Thyroid gland (tissue), 4 donors: ENCODE data around the gene NXN. TPM values are rescaled to one million over a fixed set of nuclear protein-coding genes. Genes with fewer than 3 reads are reported as not detected.

Source experiments
- DNase-seq, 2 donors: peaks; one replicate each; pipeline ENCODE4 v3.0.0-alpha.2; 2019
- H3K27ac ChIP-seq, 3 donors: fragments of 200-600 bp; sonication (generic); 1 replicate in 2 of 3; 2 replicates in 1 of 3; pipeline ENCODE4 v1.5.1; 2016 to 2019; ENCODE audit warnings: mild to moderate bottlenecking in 1 of 3, moderate library complexity in 1 of 3
- H3K27me3 ChIP-seq: fragments of 200-600 bp; sonication (generic); one replicate; pipeline ENCODE4 v1.5.1; 2019
- H3K36me3 ChIP-seq, 2 donors: fragments of 200-600 bp; sonication (generic); one replicate each; pipeline ENCODE4 v1.5.1; 2016 to 2019
- H3K4me1 ChIP-seq, 2 donors: fragments of 200-600 bp; sonication (generic); one replicate each; pipeline ENCODE4 v1.5.1; 2017 to 2019
- H3K4me3 ChIP-seq, 3 donors: fragments of 200-600 bp; sonication (generic); replicated peaks in 1 of 3; 1 replicate in 2 of 3; 2 replicates in 1 of 3; pipeline ENCODE4 v1.5.1; 2016; ENCODE audit warnings: mild to moderate bottlenecking in 1 of 3
- H3K9me3 ChIP-seq: fragments of 200-600 bp; sonication (generic); one replicate; pipeline ENCODE4 v1.5.1; 2017
- POLR2A ChIP-seq, 2 donors: fragments of 450-650 bp; IDR thresholded peaks; one replicate each; pipeline ENCODE4 v1.6.1; 2017; ENCODE audit warnings: antibody characterized with exemption in 2 of 2, mild to moderate bottlenecking in 2 of 2, moderate library complexity in 1 of 2
- WGBS, 2 donors: methylation state at CpG; one replicate each; pipeline ENCODE4 v1.1.5; 2017; 5-methylcytosine and 5-hydroxymethylcytosine counted together
- intact Hi-C: fragments of 100-400 bp; cut with DNase I; formaldehyde crosslinking; loops from one replicate; pipeline ENCODE4 v1.15.1; 2023
- total RNA-seq, 4 donors: library from RNA; depleted of rRNA; stranded (reverse); fragments of >200 nt; gene quantifications; one replicate each; pipeline ENCODE4 v1.2.3, GENCODE V29; 2016
- TF ChIP-seq, protein P1 (sequence below), 6 experiments: fragments of 200-600 bp in 3 of 6; fragments of 450-650 bp in 3 of 6; sonication (generic) in 3 of 6; IDR thresholded peaks; one replicate each; pipeline ENCODE4 v1.5.1; 2016 to 2019; ENCODE audit warnings: antibody characterized with exemption in 6 of 6, mild to moderate bottlenecking in 2 of 6, inconsistent platforms in 1 of 6, moderate library complexity in 1 of 6

Gene NXN
- total RNA-seq, 4 donors from 2014 or later: 14.5 to 18.3 (median 17.2) TPM

DNA sequence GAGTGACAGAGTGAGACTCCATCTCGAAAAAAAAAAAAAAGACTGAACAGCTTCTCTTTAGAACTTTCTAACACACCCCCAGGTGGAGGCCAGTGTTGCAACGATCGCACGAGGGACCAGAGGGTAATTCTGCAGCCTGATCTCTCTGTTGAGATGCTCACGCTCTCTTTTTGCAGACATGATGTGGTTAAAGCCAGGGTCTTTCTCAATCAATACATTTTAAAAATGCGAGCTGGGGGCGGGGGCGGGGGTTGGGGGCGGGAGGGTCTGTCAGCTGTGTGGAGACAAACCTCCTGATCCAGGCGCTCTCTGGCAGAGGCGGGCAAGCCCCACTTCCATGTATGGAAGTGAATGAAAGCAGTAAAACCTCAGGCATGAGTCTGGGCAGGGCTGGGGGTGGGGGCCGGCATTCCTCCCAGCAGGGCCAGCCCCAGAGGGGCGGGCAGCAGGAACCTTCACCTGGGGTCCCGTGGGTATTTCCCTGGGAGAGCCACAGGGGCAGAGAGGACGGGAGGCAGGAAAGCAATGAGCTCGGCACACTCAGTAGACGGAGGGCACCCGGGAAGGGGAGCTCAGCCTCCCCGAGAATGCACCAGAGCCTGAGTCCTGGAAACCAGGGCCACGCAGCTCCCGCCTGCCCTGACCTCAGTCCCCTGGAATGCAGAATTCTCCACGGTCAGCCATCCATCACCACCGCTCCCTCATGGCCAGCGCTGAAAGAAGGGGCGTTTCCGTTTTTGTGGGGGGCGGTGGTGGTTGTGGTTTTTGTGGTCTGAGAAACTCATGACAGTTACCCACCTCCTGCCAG is 28.0 kb downstream of the NXN start:
- 22 to 27% methylated on average over 16 to 17 of the region's 27 CpGs for WGBS, 2 donors
- H3K27me3 ChIP-seq: no peaks in the 10 kb centered on the region
- intact Hi-C loops: no loop called here
- no peaks in the 10 kb centered on the region for H3K9me3 ChIP-seq
- no peaks in the 10 kb centered on the region for H3K36me3 ChIP-seq
- peak; percentile 80 to 88 for DNase-seq
- TF ChIP-seq, protein P1, sequence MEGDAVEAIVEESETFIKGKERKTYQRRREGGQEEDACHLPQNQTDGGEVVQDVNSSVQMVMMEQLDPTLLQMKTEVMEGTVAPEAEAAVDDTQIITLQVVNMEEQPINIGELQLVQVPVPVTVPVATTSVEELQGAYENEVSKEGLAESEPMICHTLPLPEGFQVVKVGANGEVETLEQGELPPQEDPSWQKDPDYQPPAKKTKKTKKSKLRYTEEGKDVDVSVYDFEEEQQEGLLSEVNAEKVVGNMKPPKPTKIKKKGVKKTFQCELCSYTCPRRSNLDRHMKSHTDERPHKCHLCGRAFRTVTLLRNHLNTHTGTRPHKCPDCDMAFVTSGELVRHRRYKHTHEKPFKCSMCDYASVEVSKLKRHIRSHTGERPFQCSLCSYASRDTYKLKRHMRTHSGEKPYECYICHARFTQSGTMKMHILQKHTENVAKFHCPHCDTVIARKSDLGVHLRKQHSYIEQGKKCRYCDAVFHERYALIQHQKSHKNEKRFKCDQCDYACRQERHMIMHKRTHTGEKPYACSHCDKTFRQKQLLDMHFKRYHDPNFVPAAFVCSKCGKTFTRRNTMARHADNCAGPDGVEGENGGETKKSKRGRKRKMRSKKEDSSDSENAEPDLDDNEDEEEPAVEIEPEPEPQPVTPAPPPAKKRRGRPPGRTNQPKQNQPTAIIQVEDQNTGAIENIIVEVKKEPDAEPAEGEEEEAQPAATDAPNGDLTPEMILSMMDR (IDR thresholded peaks at IDR 0.05): no peak
- TF ChIP-seq POLR2A (IDR thresholded peaks at IDR 0.05): peak in 1 of 2 donors; percentile 56
- peak overlapping the region; percentile 76 to 87 (median 87) for H3K27ac ChIP-seq
- H3K4me3 ChIP-seq: no peak overlapping the region
- H3K4me1 ChIP-seq: peaks cover 0 to 25% of the 10 kb centered on the region in 2 donors

DNA sequence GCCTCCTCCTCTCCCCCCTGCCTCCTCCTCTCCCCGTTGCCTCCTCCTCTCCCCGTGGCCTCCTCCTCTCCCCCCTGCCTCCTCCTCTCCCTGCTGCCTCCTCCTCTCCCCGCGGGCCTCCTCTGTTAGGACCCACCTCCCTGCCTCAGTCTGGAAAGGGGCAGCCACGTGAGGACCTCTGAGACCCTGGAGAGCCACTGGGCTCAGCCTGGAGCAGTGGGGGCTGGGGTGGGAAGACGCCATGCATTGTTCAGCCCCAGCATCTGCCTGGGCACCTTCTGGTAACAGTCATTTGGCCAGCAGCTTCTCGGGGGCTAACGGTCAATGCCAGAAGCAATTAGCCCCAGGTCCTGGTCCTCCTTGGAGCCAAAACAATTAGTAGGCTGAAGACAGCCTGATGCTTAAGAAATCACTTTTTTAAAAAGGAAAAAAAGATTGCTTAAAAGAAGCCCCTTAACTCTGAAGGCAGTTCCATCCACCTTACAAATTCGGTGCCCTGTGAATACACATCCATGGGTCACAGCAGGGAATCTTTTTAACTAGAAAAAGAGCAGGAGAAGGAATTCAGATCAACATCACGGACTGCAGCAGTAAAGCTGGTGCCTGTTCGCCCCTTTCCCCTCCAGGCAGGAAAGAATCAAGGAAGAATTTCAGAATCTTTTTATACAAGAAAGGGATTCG is 29.8 kb downstream of the NXN start:
- Histone ChIP-seq H3K9me3 (no peaks in the 10 kb centered on the region), H3K27me3 (no peaks in the 10 kb centered on the region), H3K4me3 (no peak overlapping the region), H3K36me3 (no peaks in the 10 kb centered on the region), H3K27ac (no peak overlapping the region), H3K4me1 (peaks cover 0 to 23% of the 10 kb centered on the region in 2 donors)
- WGBS, 2 donors: 68 to 81% methylated on average over 7 to 8 of the region's 12 CpGs
- TF ChIP-seq POLR2A (IDR thresholded peaks at IDR 0.05): no peak
- TF ChIP-seq, protein P1 (IDR thresholded peaks at IDR 0.05): no peak
- DNase-seq: no peak
- intact Hi-C loops: no loop called here

DNA sequence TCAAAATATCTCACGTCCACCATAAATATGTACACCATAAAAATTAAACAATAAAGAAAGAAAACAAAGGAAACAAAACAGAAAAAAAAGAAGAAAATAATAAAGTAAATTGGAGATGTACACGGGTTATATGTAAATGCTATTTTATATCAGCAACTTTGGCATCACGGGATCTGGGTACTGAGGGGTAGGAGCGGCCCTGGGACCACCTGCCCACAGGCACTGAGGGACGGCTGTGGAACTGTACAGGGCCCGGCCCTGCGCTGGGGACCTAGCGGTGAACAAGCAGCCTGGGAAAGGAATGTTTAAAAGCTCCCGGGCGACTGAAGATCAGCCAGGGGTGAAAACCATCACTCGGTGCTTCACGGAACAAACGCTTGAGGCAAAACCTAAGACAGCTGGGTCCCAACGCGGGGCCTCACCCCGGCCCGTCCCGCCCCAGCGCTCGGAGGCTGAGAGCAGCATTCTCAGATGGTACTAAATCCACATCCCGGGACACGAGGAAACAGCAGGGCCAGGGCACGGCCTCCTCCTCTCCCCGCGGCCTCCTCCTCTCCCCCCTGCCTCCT is 31.2 kb downstream of the NXN start:
- Histone ChIP-seq H3K36me3 (no peaks in the 10 kb centered on the region), H3K27me3 (no peaks in the 10 kb centered on the region), H3K27ac (no peak overlapping the region), H3K4me3 (no peak overlapping the region), H3K4me1 (peaks cover 0 to 16% of the 10 kb centered on the region in 2 donors), H3K9me3 (no peaks in the 10 kb centered on the region)
- intact Hi-C loops: no loop called here
- peak in 1 of 2 donors; percentile 44 for DNase-seq
- WGBS, 2 donors: 56 to 62% methylated on average over 18 to 25 of the region's 25 CpGs
- TF ChIP-seq POLR2A (IDR thresholded peaks at IDR 0.05): no peak
- TF ChIP-seq, protein P1 (IDR thresholded peaks at IDR 0.05): no peak

DNA sequence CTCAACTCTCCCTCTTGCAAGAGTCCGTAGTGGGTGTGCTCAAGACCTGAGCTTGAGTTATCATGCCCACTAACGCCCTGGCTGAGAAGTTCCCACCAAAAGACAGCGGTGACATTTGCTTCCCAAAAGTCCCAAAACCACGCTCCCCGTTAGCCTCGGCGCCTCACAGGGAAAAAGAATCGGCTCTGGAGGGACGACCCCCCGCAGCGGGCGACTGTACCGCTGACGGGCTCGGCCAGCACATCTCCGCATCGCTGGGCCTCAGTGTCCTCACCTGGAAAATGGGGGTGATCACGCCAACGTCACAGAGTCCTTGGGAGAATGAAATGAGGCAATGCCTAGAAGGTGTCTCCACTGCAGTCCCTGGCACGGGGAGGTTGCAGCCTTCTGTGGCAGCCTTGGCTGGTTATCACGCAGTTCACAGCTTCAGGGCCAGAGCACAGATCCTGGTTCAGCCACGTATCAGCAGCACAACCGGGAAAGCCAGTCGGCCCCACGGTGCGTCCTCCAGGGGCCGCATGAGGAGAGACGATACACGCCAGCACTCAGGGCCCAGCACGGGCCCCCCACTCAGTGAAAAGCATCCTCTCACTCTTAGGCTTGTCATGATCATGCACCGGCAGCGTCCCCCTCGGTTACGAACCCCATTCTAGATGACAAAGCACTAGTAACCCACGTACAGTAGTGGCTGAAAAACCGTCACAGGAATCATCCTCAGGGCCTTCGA is 32.9 kb downstream of the NXN start:
- WGBS, 2 donors: 96 to 97% methylated on average over 19 to 27 of the region's 37 CpGs
- DNase-seq: no peak
- intact Hi-C loops: no loop called here
- H3K9me3 ChIP-seq: no peaks in the 10 kb centered on the region
- no peaks in the 10 kb centered on the region for H3K36me3 ChIP-seq
- no peak overlapping the region for H3K4me3 ChIP-seq
- H3K27ac ChIP-seq: no peak overlapping the region
- TF ChIP-seq POLR2A (IDR thresholded peaks at IDR 0.05): no peak
- TF ChIP-seq, protein P1 (IDR thresholded peaks at IDR 0.05): no peak
- peaks cover 0 to 12% of the 10 kb centered on the region in 2 donors for H3K4me1 ChIP-seq
- no peaks in the 10 kb centered on the region for H3K27me3 ChIP-seq
